Nephron (organoid): ENCODE data around the gene RHEB.
A peak's percentile ranks its signal among the peaks of the same experiment; 100 is the strongest.

Experiments
- H3K27ac Mint-ChIP-seq, 3 experiments: 2 replicates each; pipeline ENCODE4 v1.8.0; 2020; ENCODE audit warnings: mixed read lengths in 3 of 3, mild to moderate bottlenecking in 2 of 3, moderate library complexity in 1 of 3
- H3K27me3 Mint-ChIP-seq: 2 replicates; pipeline ENCODE4 v1.8.0; 2021; ENCODE audit warnings: low read depth, mild to moderate bottlenecking, moderate library complexity, mixed read lengths
- H3K36me3 Mint-ChIP-seq: 2 replicates; pipeline ENCODE4 v1.8.0; 2020; ENCODE audit warnings: low read depth, mixed read lengths
- H3K4me1 Mint-ChIP-seq: 2 replicates; pipeline ENCODE4 v1.8.0; 2020; ENCODE audit warnings: mixed read lengths
- H3K4me3 Mint-ChIP-seq, 3 experiments: 2 replicates each; pipeline ENCODE4 v1.8.0; 2020; ENCODE audit warnings: mild to moderate bottlenecking in 3 of 3, mixed read lengths in 3 of 3, moderate library complexity in 2 of 3
- H3K9me3 Mint-ChIP-seq: 2 replicates; pipeline ENCODE4 v1.8.0; 2020; ENCODE audit warnings: mixed read lengths
- TF ChIP-seq, protein P1 (sequence below), 3 experiments: fragments of 200-600 bp; sonication (generic); IDR thresholded peaks; one replicate each; pipeline ENCODE4 v1.5.0; 2021; ENCODE audit warnings: antibody characterized with exemption in 3 of 3; ENCODE audit not compliant: unreplicated experiment in 3 of 3

The RHEB gene

DNA sequence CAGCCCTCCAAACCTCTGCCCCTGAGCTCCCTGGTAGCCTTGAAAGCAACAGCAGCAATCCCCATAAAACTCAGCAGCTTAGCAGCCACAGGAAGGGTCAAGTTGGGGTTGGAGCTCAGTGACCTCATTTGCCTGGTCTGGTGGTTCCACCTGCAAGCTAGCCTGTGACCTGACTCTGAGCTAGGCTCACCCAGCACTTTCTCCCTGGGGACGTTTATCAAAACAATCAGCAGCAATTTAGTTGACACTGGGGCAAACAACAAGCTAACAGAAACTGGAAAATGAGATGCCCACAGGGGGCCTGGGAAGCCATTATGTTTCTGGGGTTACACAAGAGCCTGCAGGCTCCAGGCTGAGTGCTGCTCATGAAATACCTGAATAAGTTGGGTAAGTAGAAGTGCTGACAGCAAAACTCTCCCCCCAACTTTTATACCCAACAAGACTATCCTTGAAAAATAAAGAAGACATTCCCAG lies 57.4 kb downstream of the RHEB start:
- Mint-ChIP-seq H3K27ac (peak overlapping the region in 1 of 3 experiments; percentile 97), H3K9me3 (peaks cover 24% of the 10 kb centered on the region), H3K36me3 (peaks cover 53% of the 10 kb centered on the region), H3K4me1 (peaks cover 20% of the 10 kb centered on the region), H3K27me3 (no peaks in the 10 kb centered on the region), H3K4me3 (no peak overlapping the region)
- TF ChIP-seq, protein P1, sequence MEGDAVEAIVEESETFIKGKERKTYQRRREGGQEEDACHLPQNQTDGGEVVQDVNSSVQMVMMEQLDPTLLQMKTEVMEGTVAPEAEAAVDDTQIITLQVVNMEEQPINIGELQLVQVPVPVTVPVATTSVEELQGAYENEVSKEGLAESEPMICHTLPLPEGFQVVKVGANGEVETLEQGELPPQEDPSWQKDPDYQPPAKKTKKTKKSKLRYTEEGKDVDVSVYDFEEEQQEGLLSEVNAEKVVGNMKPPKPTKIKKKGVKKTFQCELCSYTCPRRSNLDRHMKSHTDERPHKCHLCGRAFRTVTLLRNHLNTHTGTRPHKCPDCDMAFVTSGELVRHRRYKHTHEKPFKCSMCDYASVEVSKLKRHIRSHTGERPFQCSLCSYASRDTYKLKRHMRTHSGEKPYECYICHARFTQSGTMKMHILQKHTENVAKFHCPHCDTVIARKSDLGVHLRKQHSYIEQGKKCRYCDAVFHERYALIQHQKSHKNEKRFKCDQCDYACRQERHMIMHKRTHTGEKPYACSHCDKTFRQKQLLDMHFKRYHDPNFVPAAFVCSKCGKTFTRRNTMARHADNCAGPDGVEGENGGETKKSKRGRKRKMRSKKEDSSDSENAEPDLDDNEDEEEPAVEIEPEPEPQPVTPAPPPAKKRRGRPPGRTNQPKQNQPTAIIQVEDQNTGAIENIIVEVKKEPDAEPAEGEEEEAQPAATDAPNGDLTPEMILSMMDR (IDR thresholded peaks at IDR 0.05; ENCODE audit: unreplicated experiment in 3 of 3), result no peak

- H3K4me1 Mint-ChIP-seq, result peaks cover 20% of the 10 kb centered on the region
- no peak overlapping the region for H3K4me3 Mint-ChIP-seq
- H3K27me3 Mint-ChIP-seq, result no peaks in the 10 kb centered on the region
- TF ChIP-seq, protein P1 (IDR thresholded peaks at IDR 0.05; ENCODE audit: unreplicated experiment in 3 of 3), result no peak
- peaks cover 48% of the 10 kb centered on the region for H3K36me3 Mint-ChIP-seq
- peak overlapping the region in 1 of 3 experiments; percentile 97 for H3K27ac Mint-ChIP-seq
- peaks cover 24% of the 10 kb centered on the region for H3K9me3 Mint-ChIP-seq
Observed at GRCh38 chr7:151461942-151462230, 57.8 kb downstream of the RHEB start.

- H3K27me3 Mint-ChIP-seq, result no peaks in the 10 kb centered on the region
- TF ChIP-seq, protein P1 (IDR thresholded peaks at IDR 0.05; ENCODE audit: unreplicated experiment in 3 of 3), result no peak
- H3K9me3 Mint-ChIP-seq, result peaks cover 24% of the 10 kb centered on the region
- H3K27ac Mint-ChIP-seq, result peak overlapping the region in 2 of 3 experiments; percentile 91 to 97
- H3K4me3 Mint-ChIP-seq, result no peak overlapping the region
- H3K36me3 Mint-ChIP-seq, result peaks cover 47% of the 10 kb centered on the region
- H3K4me1 Mint-ChIP-seq, result peaks cover 20% of the 10 kb centered on the region
Observed at GRCh38 chr7:151461096-151461941, 58.4 kb downstream of the RHEB start.

GRCh38 chr7:151460474-151460855 lies 59.2 kb downstream of the RHEB start:
- H3K27ac Mint-ChIP-seq, result peak overlapping the region; percentile 91 to 97 (median 97)
- H3K4me1 Mint-ChIP-seq, result peaks cover 24% of the 10 kb centered on the region
- H3K27me3 Mint-ChIP-seq, result no peaks in the 10 kb centered on the region
- H3K36me3 Mint-ChIP-seq, result peaks cover 38% of the 10 kb centered on the region
- peaks cover 24% of the 10 kb centered on the region for H3K9me3 Mint-ChIP-seq
- TF ChIP-seq, protein P1 (IDR thresholded peaks at IDR 0.05; ENCODE audit: unreplicated experiment in 3 of 3), result no peak
- peak overlapping the region; percentile 63 to 72 (median 72) for H3K4me3 Mint-ChIP-seq

DNA sequence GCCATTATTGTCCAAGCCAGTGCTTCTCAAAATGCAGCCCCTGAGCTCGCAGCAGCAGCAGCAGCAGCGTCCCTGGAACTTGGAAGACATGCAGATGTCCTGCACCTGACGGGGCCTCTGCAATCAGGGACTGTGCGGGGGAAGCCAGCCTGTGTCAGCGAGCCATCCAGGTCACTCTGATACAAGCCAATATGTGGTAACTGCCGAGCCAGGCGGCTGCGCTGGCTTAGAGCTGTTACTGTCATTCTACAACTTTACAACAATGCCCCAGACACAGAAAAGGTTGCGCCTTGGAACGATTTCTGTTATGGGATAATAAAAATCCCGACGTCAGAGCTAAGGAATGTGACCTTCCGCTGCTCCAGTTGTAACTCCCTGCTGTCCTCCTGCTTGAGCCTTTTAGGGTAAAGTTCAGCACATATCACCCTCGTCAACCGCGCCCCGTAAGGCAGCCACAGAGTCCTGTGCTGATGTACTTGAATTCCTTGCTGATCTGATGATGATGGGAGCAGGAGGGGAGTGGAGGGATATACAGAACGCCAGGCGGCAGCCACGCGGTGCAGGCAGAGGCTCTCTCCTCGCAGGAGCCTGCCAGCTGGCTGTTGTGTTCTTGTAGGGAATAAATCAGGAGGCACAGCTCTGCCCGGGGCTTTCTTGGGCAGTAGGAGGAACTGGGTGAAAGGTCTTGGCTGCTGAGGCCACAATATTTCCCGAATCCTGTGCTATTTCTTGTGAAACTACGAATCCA lies 59.8 kb downstream of the RHEB start:
- Mint-ChIP-seq H3K4me1 (peaks cover 26% of the 10 kb centered on the region), H3K27ac (peak overlapping the region; percentile 91 to 97 (median 97)), H3K36me3 (peaks cover 32% of the 10 kb centered on the region), H3K27me3 (no peaks in the 10 kb centered on the region), H3K4me3 (peak overlapping the region; percentile 63 to 72 (median 72)), H3K9me3 (peaks cover 24% of the 10 kb centered on the region)
- TF ChIP-seq, protein P1 (IDR thresholded peaks at IDR 0.05; ENCODE audit: unreplicated experiment in 3 of 3), result peak; percentile 24 to 42 (median 24)
